GM19240 (cell line): ENCODE measurements around the gene DAZAP2.

Experiments used
- DNase-seq: peaks from one replicate; pipeline ENCODE4 v3.0.0; 2011; ENCODE audit warnings: low spot score; ENCODE audit not compliant: insufficient read length

DAZAP2 gene

GRCh38 chr12:51238510-51239334, at the start of gene DAZAP2:
DAZAP2 (plus strand) TSS chr12:51238826; CDS start chr12:51238908, 82 bp downstream.
- peak; percentile 88 for DNase-seq

- no peak for DNase-seq
These were observed 48.8 kb upstream of the DAZAP2 start for GRCh38 chr12:51189790-51190355.

- no peak for DNase-seq
These were observed 47.8 kb upstream of the DAZAP2 start for GRCh38 chr12:51190820-51191219.

GRCh38 chr12:51191516-51192283, 46.9 kb upstream of the DAZAP2 start:
- DNase-seq, result no peak

GRCh38 chr12:51192284-51192671, 46.3 kb upstream of the DAZAP2 start:
- no peak for DNase-seq

- no peak for DNase-seq
These were observed 42.8 kb upstream of the DAZAP2 start for GRCh38 chr12:51195841-51196240.

GRCh38 chr12:51196547-51196946, 42.1 kb upstream of the DAZAP2 start:
- no peak for DNase-seq

- no peak for DNase-seq
These were observed 40.7 kb upstream of the DAZAP2 start for GRCh38 chr12:51197736-51198567.

- DNase-seq, result no peak
These were observed 39.9 kb upstream of the DAZAP2 start for GRCh38 chr12:51198568-51199365.

GRCh38 chr12:51199366-51199945, 39.2 kb upstream of the DAZAP2 start:
- DNase-seq, result no peak

- no peak for DNase-seq
These were observed 38.5 kb upstream of the DAZAP2 start for GRCh38 chr12:51200156-51200555.

- DNase-seq, result no peak
These were observed 37.8 kb upstream of the DAZAP2 start for GRCh38 chr12:51200806-51201205.

GRCh38 chr12:51202718-51203117, 35.9 kb upstream of the DAZAP2 start:
- DNase-seq, result no peak

- DNase-seq, result no peak
These were observed 33.3 kb upstream of the DAZAP2 start for GRCh38 chr12:51205350-51205749.

- DNase-seq, result no peak
These were observed 30.5 kb upstream of the DAZAP2 start for GRCh38 chr12:51208016-51208660.

- DNase-seq, result no peak
These were observed 29.4 kb upstream of the DAZAP2 start for GRCh38 chr12:51209259-51209658.

GRCh38 chr12:51210690-51211395, 27.8 kb upstream of the DAZAP2 start:
- no peak for DNase-seq

GRCh38 chr12:51214895-51215294, 23.7 kb upstream of the DAZAP2 start:
- no peak for DNase-seq

- DNase-seq, result no peak
These were observed 22.0 kb upstream of the DAZAP2 start for GRCh38 chr12:51216642-51217041.
